DND-41 (cell line): Measurements from ENCODE around the gene UEVLD.

ENCODE experiments used
- ATAC-seq: fragments of 200-7000 bp; cut with Tn5 transposase; 3 replicates; pipeline ENCODE4 v1.9.1; 2021; ENCODE audit warnings: low read depth; ENCODE audit not compliant: insufficient read depth
- DNase-seq: peaks from one replicate; pipeline ENCODE4 v3.0.0-alpha.2; 2020
- H2AFZ ChIP-seq: 2 replicates; pipeline ENCODE4 v1.6.0; 2012; ENCODE audit warnings: low read depth, low read length
- H3K27ac ChIP-seq: 2 replicates; pipeline ENCODE4 v1.5.1; 2012; ENCODE audit warnings: low read length, inconsistent platforms
- H3K27me3 ChIP-seq: fragments of 200-600 bp; sonication (generic); 2 replicates; pipeline ENCODE4 v1.6.0; 2012; ENCODE audit warnings: low read length, mild to moderate bottlenecking, inconsistent platforms; ENCODE audit not compliant: insufficient read depth, poor library complexity
- H3K36me3 ChIP-seq: 2 replicates; pipeline ENCODE4 v1.5.1; 2012; ENCODE audit warnings: low read length, inconsistent platforms; ENCODE audit not compliant: insufficient read depth
- H3K4me1 ChIP-seq: 2 replicates; pipeline ENCODE4 v1.5.1; 2012; ENCODE audit warnings: mild to moderate bottlenecking, low read length; ENCODE audit not compliant: insufficient read depth
- H3K4me2 ChIP-seq: 2 replicates; pipeline ENCODE4 v1.6.0; 2012; ENCODE audit warnings: mild to moderate bottlenecking, moderate library complexity, low read length, inconsistent platforms; ENCODE audit not compliant: insufficient read depth
- H3K4me3 ChIP-seq, 2 experiments: fragments of 200-600 bp in 1 of 2; shearing (Covaris generic) in 1 of 2; 2 replicates each; pipeline ENCODE4 v1.5.1; 2012 to 2016; ENCODE audit warnings: inconsistent platforms in 2 of 2, low read length in 2 of 2, mild to moderate bottlenecking in 2 of 2, low read depth in 1 of 2, moderate library complexity in 1 of 2
- H3K79me2 ChIP-seq: 2 replicates; pipeline ENCODE4 v1.6.0; 2012; ENCODE audit warnings: low read length, inconsistent platforms; ENCODE audit not compliant: insufficient read depth
- H3K9ac ChIP-seq: 2 replicates; pipeline ENCODE4 v1.6.0; 2012; ENCODE audit warnings: low read depth, mild to moderate bottlenecking, inconsistent platforms, low read length, moderate library complexity
- H3K9me3 ChIP-seq: 2 replicates; pipeline ENCODE4 v1.5.1; 2012; ENCODE audit warnings: low read length, moderate library complexity, mild to moderate bottlenecking, inconsistent platforms; ENCODE audit not compliant: insufficient read depth, severe bottlenecking
- H4K20me1 ChIP-seq: 2 replicates; pipeline ENCODE4 v1.6.0; 2012; ENCODE audit warnings: low read length; ENCODE audit not compliant: insufficient read depth
- EZH2 ChIP-seq: IDR thresholded peaks from 3 replicates; pipeline ENCODE4 v1.6.1; 2012; ENCODE audit warnings: borderline replicate concordance, low read depth, mild to moderate bottlenecking, moderate library complexity, low read length, inconsistent platforms; ENCODE audit not compliant: severe bottlenecking
- TF ChIP-seq, protein P1 (sequence below): IDR thresholded peaks from 2 replicates; pipeline ENCODE4 v1.5.1; 2012; ENCODE audit warnings: borderline replicate concordance, low read length, moderate library complexity, mild to moderate bottlenecking; ENCODE audit not compliant: poor library complexity, severe bottlenecking; ENCODE audit errors: extremely low read depth

The UEVLD gene

DNA sequence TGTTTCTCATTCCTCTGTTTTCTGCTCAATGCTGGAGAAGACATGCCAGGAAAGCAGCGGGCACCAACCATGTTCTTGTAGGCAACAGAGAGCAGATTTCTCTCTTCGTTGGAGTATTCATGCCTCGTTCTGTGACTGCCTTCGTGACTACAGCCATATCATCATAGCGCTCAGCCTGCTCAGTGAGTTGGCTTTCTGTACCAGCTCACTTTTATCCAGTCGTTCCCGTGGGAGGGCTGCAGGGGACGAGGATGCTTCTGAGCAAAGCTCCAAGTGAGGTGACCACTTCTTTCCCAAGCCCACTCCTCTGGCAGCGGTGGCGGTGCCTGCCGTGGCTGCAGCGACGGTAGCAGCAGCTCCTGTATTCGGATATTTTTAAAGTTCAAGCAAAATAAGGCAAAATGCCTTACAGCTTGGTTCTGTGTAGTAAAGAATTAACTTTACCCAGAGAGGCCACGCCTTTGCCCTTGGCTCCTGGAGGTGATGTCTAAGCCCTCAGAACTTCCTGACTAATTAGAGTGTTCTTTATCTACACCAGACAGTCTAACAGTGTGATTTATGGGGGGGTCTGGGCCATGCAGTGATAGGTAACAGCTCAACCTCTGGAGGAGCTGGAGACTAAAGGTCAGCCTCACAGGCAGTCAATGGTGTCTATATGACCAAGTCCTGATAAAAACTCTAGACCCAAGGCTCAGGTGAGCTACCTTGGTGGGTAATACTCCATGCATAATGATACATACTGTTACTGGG is 97.6 kb downstream of the UEVLD start:
- Histone ChIP-seq H3K27me3 (no peaks in the 10 kb centered on the region), H3K79me2 (no peaks in the 10 kb centered on the region), H3K27ac (no peak overlapping the region), H3K4me2 (no peak overlapping the region), H3K4me1 (no peaks in the 10 kb centered on the region), H4K20me1 (no peaks in the 10 kb centered on the region), H3K9me3 (no peaks in the 10 kb centered on the region), H3K9ac (no peak overlapping the region), H3K4me3 (no peak overlapping the region), H2AFZ (no peak overlapping the region), H3K36me3 (peaks cover 65% of the 10 kb centered on the region)
- no peak for TF ChIP-seq EZH2
- TF ChIP-seq, protein P1, sequence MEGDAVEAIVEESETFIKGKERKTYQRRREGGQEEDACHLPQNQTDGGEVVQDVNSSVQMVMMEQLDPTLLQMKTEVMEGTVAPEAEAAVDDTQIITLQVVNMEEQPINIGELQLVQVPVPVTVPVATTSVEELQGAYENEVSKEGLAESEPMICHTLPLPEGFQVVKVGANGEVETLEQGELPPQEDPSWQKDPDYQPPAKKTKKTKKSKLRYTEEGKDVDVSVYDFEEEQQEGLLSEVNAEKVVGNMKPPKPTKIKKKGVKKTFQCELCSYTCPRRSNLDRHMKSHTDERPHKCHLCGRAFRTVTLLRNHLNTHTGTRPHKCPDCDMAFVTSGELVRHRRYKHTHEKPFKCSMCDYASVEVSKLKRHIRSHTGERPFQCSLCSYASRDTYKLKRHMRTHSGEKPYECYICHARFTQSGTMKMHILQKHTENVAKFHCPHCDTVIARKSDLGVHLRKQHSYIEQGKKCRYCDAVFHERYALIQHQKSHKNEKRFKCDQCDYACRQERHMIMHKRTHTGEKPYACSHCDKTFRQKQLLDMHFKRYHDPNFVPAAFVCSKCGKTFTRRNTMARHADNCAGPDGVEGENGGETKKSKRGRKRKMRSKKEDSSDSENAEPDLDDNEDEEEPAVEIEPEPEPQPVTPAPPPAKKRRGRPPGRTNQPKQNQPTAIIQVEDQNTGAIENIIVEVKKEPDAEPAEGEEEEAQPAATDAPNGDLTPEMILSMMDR = no peak
- DNase-seq (no peak), ATAC-seq (no peak)

DNA sequence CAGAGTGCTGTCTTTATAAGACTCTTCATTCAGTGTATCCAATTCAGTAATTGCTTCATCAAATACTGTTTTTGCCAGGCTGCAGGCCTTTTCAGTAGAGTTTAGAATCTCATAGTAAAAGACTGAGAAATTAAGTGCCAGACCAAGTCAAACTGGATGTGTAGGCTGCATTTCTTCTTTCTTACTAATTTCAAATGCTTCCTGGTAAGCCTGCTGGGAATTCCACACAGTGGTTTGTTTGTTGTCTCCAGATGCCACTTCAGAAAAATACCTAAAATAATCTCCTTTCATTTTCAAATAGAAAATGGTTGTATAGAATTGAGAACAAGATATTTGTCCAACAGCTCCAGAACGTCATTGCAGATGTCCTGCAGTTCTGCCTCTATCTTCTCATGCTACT is 98.2 kb downstream of the UEVLD start:
- TF ChIP-seq, protein P1 = no peak
- TF ChIP-seq EZH2 = no peak
- Histone ChIP-seq H3K27ac (no peak overlapping the region), H3K4me2 (no peak overlapping the region), H3K36me3 (peaks cover 61% of the 10 kb centered on the region), H3K79me2 (no peaks in the 10 kb centered on the region), H3K9me3 (no peaks in the 10 kb centered on the region), H3K4me1 (no peaks in the 10 kb centered on the region), H3K9ac (no peak overlapping the region), H2AFZ (no peak overlapping the region), H4K20me1 (no peaks in the 10 kb centered on the region), H3K4me3 (no peak overlapping the region), H3K27me3 (no peaks in the 10 kb centered on the region)
- ATAC-seq (no peak), DNase-seq (no peak)

DNA sequence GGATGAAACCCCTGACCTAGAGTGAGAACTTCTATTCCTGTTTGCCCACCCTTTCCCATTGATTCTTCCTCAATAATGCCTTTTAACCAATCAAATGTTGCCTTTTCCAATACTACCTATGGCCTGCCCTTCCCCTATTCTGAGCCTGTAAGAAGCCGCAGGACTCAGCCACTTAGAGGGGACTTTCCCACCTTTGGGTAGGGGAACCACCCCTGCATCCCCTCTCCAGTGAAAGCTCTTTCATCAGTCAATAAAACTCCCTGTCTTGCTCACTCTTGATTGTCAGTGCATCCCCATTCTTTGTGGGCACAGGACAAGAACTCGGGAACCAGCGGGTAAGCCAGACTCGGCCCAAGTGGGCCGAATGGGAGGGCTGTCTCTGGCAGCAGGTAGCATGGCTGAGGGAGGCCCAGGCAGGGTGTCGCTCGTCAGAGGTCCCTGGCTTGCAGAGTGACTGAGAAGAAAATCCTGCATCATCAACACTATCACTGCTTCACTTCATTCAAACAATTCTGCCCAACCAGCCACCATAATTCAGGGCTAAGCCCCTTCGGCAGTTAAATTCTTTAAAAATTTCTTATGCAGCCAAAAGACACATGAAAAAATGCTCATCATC is 102.5 kb downstream of the UEVLD start:
- Histone ChIP-seq H4K20me1 (no peaks in the 10 kb centered on the region), H3K4me3 (no peak overlapping the region), H3K4me1 (no peaks in the 10 kb centered on the region), H3K9me3 (no peaks in the 10 kb centered on the region), H2AFZ (no peak overlapping the region), H3K9ac (no peak overlapping the region), H3K79me2 (no peaks in the 10 kb centered on the region), H3K4me2 (no peak overlapping the region), H3K27me3 (no peaks in the 10 kb centered on the region), H3K36me3 (peaks cover 65% of the 10 kb centered on the region), H3K27ac (no peak overlapping the region)
- DNase-seq = no peak
- TF ChIP-seq, protein P1 = no peak
- TF ChIP-seq EZH2 = no peak
- ATAC-seq = no peak
